SK-N-MC (cell line): Measurements from ENCODE around the gene HMCN1.

Source experiments
- DNase-seq: peaks from one replicate; pipeline ENCODE4 v3.0.0-alpha.2; 2011; ENCODE audit warnings: low read depth, low spot score
- H3K27ac ChIP-seq: fragments of 200-600 bp; sonication (generic); 2 replicates; pipeline ENCODE4 v1.5.1; 2016; ENCODE audit warnings: mixed run types
- H3K36me3 ChIP-seq: fragments of 200-600 bp; sonication (generic); 2 replicates; pipeline ENCODE4 v1.6.1; 2017; ENCODE audit warnings: antibody characterized with exemption, low read length, mixed read lengths; ENCODE audit not compliant: insufficient read depth
- H3K4me3 ChIP-seq: fragments of 200-600 bp; sonication (generic); 2 replicates; pipeline ENCODE4 v1.5.1; 2016
- H3K9ac ChIP-seq: fragments of 200-600 bp; sonication (generic); 2 replicates; pipeline ENCODE4 v1.8.0; 2017; ENCODE audit warnings: mixed run types, mixed read lengths; ENCODE audit not compliant: insufficient read length
- H3K9me3 ChIP-seq: fragments of 200-600 bp; sonication (generic); 2 replicates; pipeline ENCODE4 v1.6.1; 2017; ENCODE audit warnings: low read depth, mild to moderate bottlenecking, antibody characterized with exemption, low read length, moderate library complexity, mixed read lengths
- EZH2 ChIP-seq: fragments of 200-600 bp; sonication (generic); IDR thresholded peaks from one replicate; pipeline ENCODE4 v1.6.1; 2017; ENCODE audit warnings: antibody characterized with exemption
- FOXP2 ChIP-seq: optimal IDR thresholded peaks from 2 replicates; pipeline ENCODE3; 2011; ENCODE audit warnings: mild to moderate bottlenecking, moderate library complexity; ENCODE audit not compliant: insufficient read depth; ENCODE audit errors: extremely low read length, control extremely low read depth
- POLR2AphosphoS5 ChIP-seq: IDR thresholded peaks from 2 replicates; pipeline ENCODE4 v1.6.1; 2012; ENCODE audit warnings: mild to moderate bottlenecking, low read depth, low read length, borderline replicate concordance

Gene HMCN1

GRCh38 chr1:185938396-185938795 lies 204.2 kb downstream of the HMCN1 start:
- Histone ChIP-seq H3K36me3 (peaks cover 38% of the 10 kb centered on the region), H3K27ac (peak overlapping the region; percentile 96), H3K9me3 (no peaks in the 10 kb centered on the region), H3K9ac (no peak overlapping the region), H3K4me3 (peak overlapping the region; percentile 64)
- no peak for TF ChIP-seq POLR2AphosphoS5
- no peak for TF ChIP-seq FOXP2
- no peak for TF ChIP-seq EZH2
- peak; percentile 64 for DNase-seq

GRCh38 chr1:185939142-185939541 lies 205.0 kb downstream of the HMCN1 start:
- peak; percentile 67; the same call in 1 of the 2 replicates for TF ChIP-seq POLR2AphosphoS5
- TF ChIP-seq FOXP2 = peak; percentile 72
- TF ChIP-seq EZH2 = no peak

GRCh38 chr1:185942961-185943360 lies 208.8 kb downstream of the HMCN1 start:
- Histone ChIP-seq H3K27ac (no peak overlapping the region), H3K9me3 (no peaks in the 10 kb centered on the region)
- no peak for TF ChIP-seq EZH2
- TF ChIP-seq FOXP2 = no peak
- TF ChIP-seq POLR2AphosphoS5 = no peak

More at GRCh38 chr1:185939142-185939541, 205.0 kb downstream of the HMCN1 start:
- H3K4me3 ChIP-seq = peak overlapping the region; percentile 64
- H3K9me3 ChIP-seq = no peaks in the 10 kb centered on the region
- H3K27ac ChIP-seq = peak overlapping the region; percentile 96
- peak overlapping the region; percentile 55 for H3K9ac ChIP-seq
- H3K36me3 ChIP-seq = peaks cover 35% of the 10 kb centered on the region
- peak; percentile 97 for DNase-seq

GRCh38 chr1:185956881-185957280 lies 222.7 kb downstream of the HMCN1 start:
- Histone ChIP-seq H3K9me3 (no peaks in the 10 kb centered on the region), H3K4me3 (no peak overlapping the region), H3K9ac (no peak overlapping the region), H3K36me3 (peaks cover 16% of the 10 kb centered on the region; the same call in 1 of the 2 replicates), H3K27ac (peak overlapping the region; percentile 78)
- TF ChIP-seq FOXP2 (no peak), EZH2 (no peak), POLR2AphosphoS5 (no peak)
- DNase-seq = no peak

More at GRCh38 chr1:185942961-185943360, 208.8 kb downstream of the HMCN1 start:
- Histone ChIP-seq H3K4me3 (no peak overlapping the region), H3K36me3 (peaks cover 11% of the 10 kb centered on the region; the same call in 1 of the 2 replicates), H3K9ac (no peak overlapping the region)
- no peak for DNase-seq

GRCh38 chr1:185957441-185958363 lies 223.5 kb downstream of the HMCN1 start:
- Histone ChIP-seq H3K9ac (no peak overlapping the region), H3K4me3 (no peak overlapping the region), H3K36me3 (peaks cover 16% of the 10 kb centered on the region; the same call in 1 of the 2 replicates), H3K27ac (peak overlapping the region; percentile 78), H3K9me3 (no peaks in the 10 kb centered on the region)
- DNase-seq = no peak
- TF ChIP-seq EZH2 = no peak
- no peak for TF ChIP-seq FOXP2
- TF ChIP-seq POLR2AphosphoS5 = no peak

GRCh38 chr1:185960422-185961321 lies 226.5 kb downstream of the HMCN1 start:
- DNase-seq = no peak
- Histone ChIP-seq H3K9ac (no peak overlapping the region), H3K4me3 (no peak overlapping the region), H3K27ac (no peak overlapping the region), H3K36me3 (peaks cover 16% of the 10 kb centered on the region), H3K9me3 (no peaks in the 10 kb centered on the region)
- TF ChIP-seq EZH2 = no peak
- TF ChIP-seq POLR2AphosphoS5 = no peak
- no peak for TF ChIP-seq FOXP2

GRCh38 chr1:185961664-185962063 lies 227.5 kb downstream of the HMCN1 start:
- Histone ChIP-seq H3K4me3 (no peak overlapping the region), H3K9ac (no peak overlapping the region), H3K36me3 (peaks cover 16% of the 10 kb centered on the region), H3K9me3 (no peaks in the 10 kb centered on the region), H3K27ac (no peak overlapping the region)
- no peak for DNase-seq
- TF ChIP-seq FOXP2 (no peak), EZH2 (no peak), POLR2AphosphoS5 (no peak)

- Histone ChIP-seq H3K4me3 (peak overlapping the region; percentile 8), H3K9me3 (no peaks in the 10 kb centered on the region), H3K27ac (peak overlapping the region; percentile 90), H3K9ac (peak overlapping the region; percentile 14), H3K36me3 (peaks cover 25% of the 10 kb centered on the region)
- DNase-seq = no peak
- TF ChIP-seq FOXP2 = no peak
- TF ChIP-seq POLR2AphosphoS5 = no peak
- TF ChIP-seq EZH2 = no peak
These were observed 230.8 kb downstream of the HMCN1 start for GRCh38 chr1:185964946-185965345.

- Histone ChIP-seq H3K9me3 (no peaks in the 10 kb centered on the region), H3K9ac (peak overlapping the region; percentile 13), H3K36me3 (peaks cover 29% of the 10 kb centered on the region), H3K27ac (peak overlapping the region; percentile 90), H3K4me3 (peak overlapping the region; percentile 44)
- DNase-seq = no peak
- no peak for TF ChIP-seq FOXP2
- TF ChIP-seq POLR2AphosphoS5 = no peak
- no peak for TF ChIP-seq EZH2
These were observed 231.7 kb downstream of the HMCN1 start for GRCh38 chr1:185965870-185966269.
